Peyer's patch (tissue), 4 donors: ENCODE measurements around the gene ASGR1. TPM values are rescaled to one million over a fixed set of nuclear protein-coding genes. Genes with fewer than 3 reads are reported as not detected.

ENCODE experiments used
- DNase-seq, 3 donors: peaks; one replicate each; pipeline ENCODE4 v3.0.0-alpha.2; 2017 to 2019
- H3K27ac ChIP-seq, 4 donors: fragments of 200-600 bp; sonication (generic); one replicate each; pipeline ENCODE4 v1.5.1; 2016 to 2019
- H3K27me3 ChIP-seq, 2 donors: fragments of 200-600 bp; sonication (generic); one replicate each; pipeline ENCODE4 v1.5.1; 2019
- H3K36me3 ChIP-seq, 3 donors: fragments of 200-600 bp; sonication (generic); one replicate each; pipeline ENCODE4 v1.5.1; 2016 to 2019
- H3K4me1 ChIP-seq, 4 donors: fragments of 200-600 bp; sonication (generic); one replicate each; pipeline ENCODE4 v1.5.1; 2016 to 2019
- H3K4me3 ChIP-seq, 4 donors: fragments of 200-600 bp; sonication (generic); 1 replicate in 3 of 4; 2 replicates in 1 of 4; pipeline ENCODE4 v1.5.1; 2016 to 2019; ENCODE audit warnings: mild to moderate bottlenecking in 1 of 4
- H3K9me3 ChIP-seq, 4 donors: fragments of 200-600 bp; sonication (generic); one replicate each; pipeline ENCODE4 v1.5.1; 2016 to 2019; ENCODE audit warnings: mild to moderate bottlenecking in 1 of 4
- POLR2A ChIP-seq, 2 donors: fragments of 450-650 bp; IDR thresholded peaks; one replicate each; pipeline ENCODE4 v1.5.1; 2017; ENCODE audit warnings: antibody characterized with exemption in 2 of 2, mild to moderate bottlenecking in 2 of 2, moderate library complexity in 2 of 2
- total RNA-seq, 4 donors: library from RNA; depleted of rRNA; stranded (reverse); fragments of >200 nt; gene quantifications; one replicate each; pipeline ENCODE4 v1.1.0, GENCODE V29; 2016
- TF ChIP-seq, protein P1 (sequence below), 6 experiments: fragments of 450-650 bp in 4 of 6; fragments of 200-600 bp in 2 of 6; sonication (generic) in 1 of 6; IDR thresholded peaks; one replicate each; pipeline ENCODE4 v1.5.1; 2017 to 2019; ENCODE audit warnings: antibody characterized with exemption in 6 of 6, mild to moderate bottlenecking in 3 of 6, moderate library complexity in 1 of 6

ASGR1 gene
- total RNA-seq, 4 donors from 2014 or later: 0.88 to 2.5 (median 0.94) TPM; not detected in 1

DNA sequence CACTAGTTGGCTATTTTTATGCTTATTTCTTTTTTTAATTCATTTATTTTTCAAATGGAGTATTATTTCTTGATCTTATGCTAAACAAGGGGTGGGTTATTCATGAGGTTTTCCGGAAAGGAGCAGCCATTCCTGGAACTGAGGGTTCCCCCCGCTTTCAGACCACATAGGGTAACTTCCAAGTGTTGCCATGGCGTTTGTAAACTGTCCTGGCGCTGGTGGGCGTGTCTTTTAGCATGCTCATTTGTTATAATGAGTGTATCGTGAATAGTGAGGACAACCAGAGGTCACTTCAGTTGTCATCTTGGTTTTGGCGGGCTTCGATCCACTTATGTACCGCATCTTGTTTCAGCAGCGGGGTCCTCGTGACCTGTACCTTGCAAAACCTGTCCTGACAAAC lies 35.0 kb downstream of the ASGR1 start:
- peaks cover 0 to 3% (median 0%) of the 10 kb centered on the region in 4 donors for H3K4me1 ChIP-seq
- H3K27ac ChIP-seq: no peak overlapping the region
- H3K9me3 ChIP-seq: no peaks in the 10 kb centered on the region
- no peak overlapping the region for H3K4me3 ChIP-seq
- TF ChIP-seq POLR2A (IDR thresholded peaks at IDR 0.05): no peak
- TF ChIP-seq, protein P1, sequence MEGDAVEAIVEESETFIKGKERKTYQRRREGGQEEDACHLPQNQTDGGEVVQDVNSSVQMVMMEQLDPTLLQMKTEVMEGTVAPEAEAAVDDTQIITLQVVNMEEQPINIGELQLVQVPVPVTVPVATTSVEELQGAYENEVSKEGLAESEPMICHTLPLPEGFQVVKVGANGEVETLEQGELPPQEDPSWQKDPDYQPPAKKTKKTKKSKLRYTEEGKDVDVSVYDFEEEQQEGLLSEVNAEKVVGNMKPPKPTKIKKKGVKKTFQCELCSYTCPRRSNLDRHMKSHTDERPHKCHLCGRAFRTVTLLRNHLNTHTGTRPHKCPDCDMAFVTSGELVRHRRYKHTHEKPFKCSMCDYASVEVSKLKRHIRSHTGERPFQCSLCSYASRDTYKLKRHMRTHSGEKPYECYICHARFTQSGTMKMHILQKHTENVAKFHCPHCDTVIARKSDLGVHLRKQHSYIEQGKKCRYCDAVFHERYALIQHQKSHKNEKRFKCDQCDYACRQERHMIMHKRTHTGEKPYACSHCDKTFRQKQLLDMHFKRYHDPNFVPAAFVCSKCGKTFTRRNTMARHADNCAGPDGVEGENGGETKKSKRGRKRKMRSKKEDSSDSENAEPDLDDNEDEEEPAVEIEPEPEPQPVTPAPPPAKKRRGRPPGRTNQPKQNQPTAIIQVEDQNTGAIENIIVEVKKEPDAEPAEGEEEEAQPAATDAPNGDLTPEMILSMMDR (IDR thresholded peaks at IDR 0.05): no peak
- no peaks in the 10 kb centered on the region for H3K36me3 ChIP-seq
- H3K27me3 ChIP-seq: no peaks in the 10 kb centered on the region
- no peak for DNase-seq

DNA sequence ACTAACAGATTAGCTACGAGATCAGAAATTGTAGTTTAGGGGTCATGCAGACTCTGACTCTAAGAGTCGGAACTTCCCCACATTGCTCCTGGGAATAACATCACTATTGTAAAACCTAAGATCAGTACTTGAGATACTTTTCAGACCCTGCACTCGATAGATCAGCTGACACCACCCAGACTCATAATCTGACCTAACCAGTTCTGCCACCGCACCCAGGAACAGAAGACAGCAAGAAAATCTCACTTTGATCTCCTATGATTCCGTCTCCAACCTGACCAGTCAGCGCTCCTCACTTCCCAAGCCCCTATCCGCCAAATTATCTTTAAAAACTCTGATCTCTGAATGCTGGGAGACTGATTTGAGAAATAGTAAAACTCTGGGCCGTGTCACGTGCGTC lies 37.3 kb downstream of the ASGR1 start:
- H3K36me3 ChIP-seq: no peaks in the 10 kb centered on the region
- peaks cover 0 to 3% (median 0%) of the 10 kb centered on the region in 4 donors for H3K4me1 ChIP-seq
- TF ChIP-seq POLR2A (IDR thresholded peaks at IDR 0.05): no peak
- TF ChIP-seq, protein P1 (IDR thresholded peaks at IDR 0.05): no peak
- no peak overlapping the region for H3K27ac ChIP-seq
- peak in 1 of 3 donors; percentile 61 for DNase-seq
- no peak overlapping the region for H3K4me3 ChIP-seq
- no peaks in the 10 kb centered on the region for H3K9me3 ChIP-seq
- no peaks in the 10 kb centered on the region for H3K27me3 ChIP-seq

DNA sequence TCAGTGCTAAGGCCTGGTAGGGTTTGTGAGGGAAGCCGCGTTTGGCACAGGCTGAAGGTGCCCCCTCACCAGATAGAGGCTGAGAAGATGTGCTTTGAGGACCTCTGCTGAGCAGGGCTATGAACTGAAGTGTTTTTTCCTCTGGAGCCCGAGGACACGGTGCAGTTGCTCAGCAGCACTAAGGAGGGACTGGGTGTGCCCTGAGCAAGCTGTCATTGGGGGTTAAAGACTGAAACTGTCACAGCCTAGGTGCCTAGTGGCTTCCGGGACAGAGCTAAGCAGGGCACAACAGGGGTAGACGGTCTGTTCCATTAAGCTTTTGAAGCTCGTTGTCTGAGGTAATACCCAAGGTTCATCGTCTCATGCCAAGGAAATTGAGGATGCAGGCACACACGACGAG lies 39.8 kb downstream of the ASGR1 start:
- Histone ChIP-seq H3K27me3 (no peaks in the 10 kb centered on the region), H3K27ac (no peak overlapping the region), H3K9me3 (no peaks in the 10 kb centered on the region), H3K4me3 (no peak overlapping the region), H3K36me3 (no peaks in the 10 kb centered on the region), H3K4me1 (peaks cover 0 to 4% (median 1%) of the 10 kb centered on the region in 4 donors)
- TF ChIP-seq POLR2A (IDR thresholded peaks at IDR 0.05): no peak
- TF ChIP-seq, protein P1 (IDR thresholded peaks at IDR 0.05): no peak
- no peak for DNase-seq

DNA sequence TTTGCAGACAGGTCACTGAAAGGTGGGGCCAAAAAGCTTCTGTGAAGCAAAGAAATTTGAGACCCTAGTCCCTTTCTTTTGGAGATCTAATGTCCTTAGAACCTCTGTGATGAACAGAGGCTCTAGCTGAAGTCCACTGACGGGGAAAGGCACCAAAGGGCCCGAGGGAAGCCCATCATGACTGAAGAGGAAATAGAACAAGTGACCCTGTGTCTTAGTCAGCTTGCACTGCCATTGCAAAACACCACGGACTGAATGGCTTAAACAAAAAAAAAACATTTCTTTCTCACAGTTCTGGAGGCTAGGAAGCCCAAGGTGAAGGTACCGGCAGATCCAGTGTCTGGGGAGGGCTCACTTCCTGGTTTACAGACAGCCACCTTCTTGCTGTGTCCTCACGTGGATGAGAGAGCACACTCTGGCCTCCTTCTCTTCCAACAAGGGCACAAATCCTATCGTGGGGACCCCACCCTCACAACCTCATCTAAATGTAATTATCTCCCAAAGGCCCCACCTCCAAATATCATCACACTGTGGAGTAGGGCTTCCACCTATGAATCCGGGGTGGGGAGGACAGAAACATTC lies 40.3 kb downstream of the ASGR1 start:
- Histone ChIP-seq H3K9me3 (no peaks in the 10 kb centered on the region), H3K4me3 (no peak overlapping the region), H3K4me1 (peaks cover 0 to 4% (median 1%) of the 10 kb centered on the region in 4 donors), H3K27ac (no peak overlapping the region), H3K36me3 (no peaks in the 10 kb centered on the region), H3K27me3 (no peaks in the 10 kb centered on the region)
- TF ChIP-seq, protein P1 (IDR thresholded peaks at IDR 0.05): no peak
- TF ChIP-seq POLR2A (IDR thresholded peaks at IDR 0.05): no peak
- DNase-seq: no peak

DNA sequence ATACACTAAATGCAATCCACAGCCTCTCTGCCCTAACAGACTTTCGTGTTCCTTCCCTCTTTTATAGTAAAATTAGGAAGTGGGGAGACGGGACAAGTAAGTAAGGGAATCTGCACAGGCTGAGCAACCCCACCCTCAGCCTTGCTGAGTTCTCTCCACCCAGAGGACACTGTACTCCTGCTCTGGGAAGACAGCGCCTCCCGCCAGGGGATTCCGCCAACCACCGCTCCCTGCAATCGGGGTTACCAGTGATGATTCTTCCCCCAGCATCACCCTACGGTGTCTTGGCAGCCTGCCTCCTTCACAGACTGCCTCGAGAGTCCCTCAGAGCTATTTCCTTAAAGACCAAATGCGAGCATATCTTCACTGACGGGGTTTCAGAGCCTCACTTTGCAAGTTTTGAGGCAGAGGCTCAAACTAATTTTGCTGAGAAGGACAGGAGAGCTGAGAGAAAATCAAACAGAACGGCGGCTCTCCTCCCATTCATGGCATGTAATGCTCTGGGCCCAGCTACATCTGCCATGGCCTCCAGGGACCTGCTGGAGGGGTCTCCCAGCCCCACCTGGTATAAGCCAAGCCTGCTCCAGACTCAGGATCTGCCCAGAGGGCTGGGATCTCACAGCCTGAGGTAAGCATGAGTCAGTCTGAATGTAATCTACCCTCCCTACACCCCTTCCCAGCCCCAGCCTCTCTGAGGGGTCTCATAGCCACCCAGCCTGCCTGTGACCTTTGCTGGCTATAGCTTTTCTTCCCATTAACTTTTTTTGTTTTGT lies 41.8 kb downstream of the ASGR1 start:
- Histone ChIP-seq H3K36me3 (no peaks in the 10 kb centered on the region), H3K4me3 (no peak overlapping the region), H3K9me3 (no peaks in the 10 kb centered on the region), H3K27ac (no peak overlapping the region), H3K27me3 (no peaks in the 10 kb centered on the region), H3K4me1 (peaks cover 0 to 5% (median 3%) of the 10 kb centered on the region in 4 donors)
- DNase-seq: no peak
- no peak for TF ChIP-seq POLR2A (IDR thresholded peaks at IDR 0.05)
- TF ChIP-seq, protein P1 (IDR thresholded peaks at IDR 0.05): no peak
